ENCODE measurements around the gene TANC1. TPM values are rescaled to one million over a fixed set of nuclear protein-coding genes. Genes with fewer than 3 reads are reported as not detected.

Gene TANC1
- total and polyA plus RNA-seq, 2 experiments from 2014 or later, result 22.1 to 34.8 TPM

- no peaks in the 10 kb centered on the region for H3K36me3 ChIP-seq
- DNase-seq (ENCODE audit: low read depth in 1 of 2, low spot score in 1 of 2), result peak in 1 of 2 donors; percentile 7
- no peak for TF ChIP-seq CTCF (IDR thresholded peaks at IDR 0.05; ENCODE audit: low read depth, low read length)
- no peaks in the 10 kb centered on the region for H3K27me3 ChIP-seq
- H3K9me3 ChIP-seq (ENCODE audit: low read depth), result no peaks in the 10 kb centered on the region
- H3K4me3 ChIP-seq, result no peak overlapping the region
- H3K4me1 ChIP-seq (ENCODE audit: low read depth), result peaks cover 13% of the 10 kb centered on the region
- peak overlapping the region; percentile 77 for H3K27ac ChIP-seq
Observed at GRCh38 chr2:159272156-159272555, 303.7 kb downstream of the TANC1 start.

- TF ChIP-seq CTCF (IDR thresholded peaks at IDR 0.05; ENCODE audit: low read depth, low read length), result no peak
- Histone ChIP-seq H3K27me3 (no peaks in the 10 kb centered on the region), H3K27ac (no peak overlapping the region), H3K9me3 (ENCODE audit: low read depth) (no peaks in the 10 kb centered on the region), H3K36me3 (peaks cover 3% of the 10 kb centered on the region), H3K4me1 (ENCODE audit: low read depth) (peaks cover 13% of the 10 kb centered on the region), H3K4me3 (no peak overlapping the region)
- DNase-seq (ENCODE audit: low read depth in 1 of 2, low spot score in 1 of 2), result no peak
Observed at GRCh38 chr2:159275111-159275510, 306.7 kb downstream of the TANC1 start.

GRCh38 chr2:159279700-159280099 is 311.3 kb downstream of the TANC1 start:
- H3K4me1 ChIP-seq (ENCODE audit: low read depth), result no peaks in the 10 kb centered on the region
- no peak for DNase-seq (ENCODE audit: low read depth in 1 of 2, low spot score in 1 of 2)
- H3K36me3 ChIP-seq, result peaks cover 9% of the 10 kb centered on the region
- no peak overlapping the region for H3K4me3 ChIP-seq
- H3K27ac ChIP-seq, result no peak overlapping the region
- no peaks in the 10 kb centered on the region for H3K9me3 ChIP-seq (ENCODE audit: low read depth)
- no peak for TF ChIP-seq CTCF (IDR thresholded peaks at IDR 0.05; ENCODE audit: low read depth, low read length)
- H3K27me3 ChIP-seq, result no peaks in the 10 kb centered on the region

GRCh38 chr2:159281002-159281401 is 312.6 kb downstream of the TANC1 start:
- Histone ChIP-seq H3K36me3 (peaks cover 9% of the 10 kb centered on the region), H3K4me3 (no peak overlapping the region), H3K27me3 (no peaks in the 10 kb centered on the region), H3K4me1 (ENCODE audit: low read depth) (no peaks in the 10 kb centered on the region), H3K27ac (no peak overlapping the region), H3K9me3 (ENCODE audit: low read depth) (no peaks in the 10 kb centered on the region)
- no peak for DNase-seq (ENCODE audit: low read depth in 1 of 2, low spot score in 1 of 2)
- no peak for TF ChIP-seq CTCF (IDR thresholded peaks at IDR 0.05; ENCODE audit: low read depth, low read length)

Other genes starting within 250 kb of the TANC1 start
- not detected in 2 replicates for gene DAPL1, start 173.3 kb upstream of the TANC1 start, total RNA-seq
- not detected in 2 replicates for gene DAPL1, start 173.3 kb upstream of the TANC1 start, polyA plus RNA-seq